Measurements from ENCODE around the gene BCO1. TPM values are rescaled to one million over a fixed set of nuclear protein-coding genes. Genes with fewer than 3 reads are reported as not detected.

Gene BCO1
- total RNA-seq, 1 experiment from 2014 or later, result 0.10 TPM

DNA sequence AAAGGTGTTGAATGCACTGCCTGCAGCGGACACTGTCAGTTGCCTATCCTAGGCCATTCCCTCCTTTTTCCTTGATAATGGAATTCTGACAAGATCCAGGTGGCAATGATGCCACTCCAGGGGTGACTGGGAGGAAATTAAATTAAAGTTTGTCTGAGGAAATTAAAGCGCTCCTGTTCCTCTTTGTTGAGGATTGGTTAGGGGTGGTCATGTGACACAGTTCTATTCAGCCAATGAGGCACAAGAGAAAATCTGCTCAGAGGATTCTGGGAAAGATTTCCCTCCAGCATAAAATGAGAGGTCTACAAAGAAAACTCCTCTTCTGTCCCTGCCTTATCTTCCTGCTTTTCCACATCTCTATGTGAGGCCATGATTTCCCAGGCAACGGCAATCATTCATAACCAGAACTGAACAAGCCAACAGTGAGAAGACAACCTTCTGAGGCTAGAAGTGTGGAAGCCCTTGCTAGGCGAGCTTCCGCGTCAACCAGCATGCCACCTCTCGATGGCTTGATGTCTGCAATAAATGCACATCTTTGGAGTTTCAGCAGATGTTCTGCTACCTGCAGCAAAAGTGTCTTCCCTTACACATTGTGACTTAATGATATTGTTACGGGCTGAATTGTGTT, 5.6 kb upstream of the BCO1 start:
- DNase-seq (ENCODE audit: low read depth), result no peak

DNA sequence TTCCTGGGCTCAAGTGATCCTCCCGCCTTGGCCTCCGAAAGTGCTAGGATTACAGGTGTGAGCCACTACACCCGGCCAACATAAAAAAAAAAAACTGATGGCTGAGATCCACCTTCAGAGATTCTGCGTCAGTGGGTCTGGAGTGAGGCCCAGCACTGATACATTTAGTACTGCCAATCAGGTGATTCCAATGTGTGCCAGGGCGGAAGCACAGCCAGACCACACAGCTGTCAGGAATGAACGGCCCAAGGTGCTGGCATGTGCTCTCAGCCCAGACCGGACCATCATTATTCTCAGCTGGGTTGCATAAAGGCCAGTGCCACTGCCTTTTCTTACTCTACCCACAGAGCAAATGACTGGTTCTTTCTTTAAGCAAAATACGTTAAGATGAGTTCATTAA, 1.2 kb upstream of the BCO1 start:
- DNase-seq (ENCODE audit: low read depth), result peak; percentile 75

DNA sequence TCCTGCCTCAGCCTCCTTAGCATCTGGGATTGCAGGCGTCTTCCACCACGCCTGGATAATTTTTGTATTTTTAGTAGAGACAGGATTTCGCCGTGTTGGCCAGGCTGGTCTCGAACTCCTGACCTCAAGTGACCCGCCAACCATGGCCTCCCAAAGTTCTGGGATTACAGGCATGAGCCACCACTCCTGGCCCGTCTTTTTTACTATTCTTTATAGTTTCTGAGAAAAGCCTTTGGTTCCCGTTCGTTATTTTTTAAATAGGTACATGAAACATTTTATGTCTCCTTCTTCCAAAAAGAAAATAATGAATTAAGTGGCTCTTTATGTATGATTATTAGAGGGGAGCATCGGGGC, 570 bp upstream of the BCO1 start:
- no peak for DNase-seq (ENCODE audit: low read depth)

GRCh38 chr16:81239367-81240121, 1.1 kb downstream of the BCO1 start:
- DNase-seq (ENCODE audit: low read depth), result no peak

GRCh38 chr16:81241706-81242105, 3.2 kb downstream of the BCO1 start:
- DNase-seq (ENCODE audit: low read depth), result no peak

DNA sequence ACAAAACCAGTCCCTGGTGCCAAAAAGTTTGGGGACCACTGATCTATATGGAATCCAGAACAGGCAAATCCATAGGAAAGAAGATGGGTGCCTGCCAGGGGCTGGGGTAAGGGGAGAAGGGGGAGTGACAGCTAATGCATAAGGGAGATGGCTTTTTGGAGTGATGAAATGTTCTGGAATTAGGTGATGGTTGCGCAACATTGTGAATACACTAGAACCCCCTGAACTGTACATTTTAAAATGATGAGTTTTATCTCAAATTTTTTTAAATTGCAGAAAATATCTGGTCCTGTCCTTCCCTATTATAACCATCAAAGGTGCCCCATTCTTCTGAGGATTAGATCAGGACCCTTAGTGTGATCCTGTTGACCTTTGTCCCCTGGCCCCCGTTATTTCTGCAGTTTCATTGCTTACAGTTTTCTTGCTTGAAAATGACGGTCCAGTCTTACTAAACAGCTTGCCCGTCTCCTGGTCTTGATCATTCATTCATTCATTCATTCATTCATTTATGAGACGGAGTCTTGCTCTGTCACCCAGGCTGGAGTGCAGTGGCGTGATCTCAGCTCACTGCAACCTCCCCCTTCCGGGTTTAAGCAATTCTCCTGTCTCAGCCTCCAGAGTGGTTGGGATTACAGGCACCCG, 4.6 kb downstream of the BCO1 start:
- no peak for DNase-seq (ENCODE audit: low read depth)

DNA sequence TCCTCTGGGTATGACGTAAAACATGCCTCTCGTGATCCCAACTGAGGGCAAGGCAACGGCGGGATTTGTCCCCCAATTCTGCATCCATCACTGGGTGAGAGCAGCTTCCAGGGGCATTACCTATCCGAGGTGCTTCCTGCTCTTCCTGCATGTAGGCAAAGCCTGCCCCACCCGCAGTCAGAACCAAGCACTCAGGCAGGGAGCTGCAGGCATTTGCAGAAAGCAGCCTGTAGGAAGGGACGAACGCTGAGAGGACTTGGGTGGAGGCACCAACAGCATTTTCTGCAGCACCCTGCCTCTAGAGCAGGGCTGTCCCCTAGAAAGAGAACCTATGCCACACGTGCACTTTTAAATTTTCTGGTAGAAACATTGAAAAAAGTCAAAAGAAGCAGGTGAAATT, 5.5 kb downstream of the BCO1 start:
- no peak for DNase-seq (ENCODE audit: low read depth)

GRCh38 chr16:81251871-81252270, 13.4 kb downstream of the BCO1 start:
- peak; percentile 74 for DNase-seq (ENCODE audit: low read depth)

GRCh38 chr16:81253141-81253540, 14.7 kb downstream of the BCO1 start:
- no peak for DNase-seq (ENCODE audit: low read depth)

DNA sequence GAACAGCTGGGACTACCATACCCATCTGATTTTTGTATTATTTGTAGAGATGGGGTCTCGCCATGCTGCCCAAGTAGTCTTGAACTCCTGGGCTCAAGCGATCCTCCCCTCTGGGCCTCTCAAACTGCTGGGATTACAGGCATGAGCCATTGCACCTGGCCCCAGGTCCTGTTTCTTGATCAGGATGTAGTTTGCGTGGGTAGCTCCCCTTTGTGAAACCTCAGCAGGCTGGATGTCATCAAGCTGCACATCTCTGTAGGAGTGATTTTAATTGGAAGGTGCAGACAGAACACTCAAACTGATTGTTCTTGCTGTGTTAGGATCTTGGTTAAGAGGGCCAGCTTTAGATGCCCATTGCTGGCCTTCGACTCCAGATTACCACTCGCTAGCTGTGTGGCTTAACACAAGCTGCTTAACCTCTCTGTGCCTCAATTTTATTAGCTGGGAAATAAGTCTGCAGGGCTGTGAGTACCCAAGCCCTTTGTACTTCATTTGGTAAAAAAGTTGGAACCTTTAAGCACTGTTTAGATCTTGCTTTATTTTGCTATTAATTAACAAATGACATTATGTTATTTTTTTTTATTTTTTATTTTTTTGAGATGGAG, 16.5 kb downstream of the BCO1 start:
- DNase-seq (ENCODE audit: low read depth), result no peak

GRCh38 chr16:81259916-81260315, 21.4 kb downstream of the BCO1 start:
- peak; percentile 17 for DNase-seq (ENCODE audit: low read depth)

GRCh38 chr16:81261049-81261648, 22.7 kb downstream of the BCO1 start:
- no peak for DNase-seq (ENCODE audit: low read depth)

GRCh38 chr16:81263470-81264220, 25.2 kb downstream of the BCO1 start:
- DNase-seq (ENCODE audit: low read depth), result peak; percentile 36

DNA sequence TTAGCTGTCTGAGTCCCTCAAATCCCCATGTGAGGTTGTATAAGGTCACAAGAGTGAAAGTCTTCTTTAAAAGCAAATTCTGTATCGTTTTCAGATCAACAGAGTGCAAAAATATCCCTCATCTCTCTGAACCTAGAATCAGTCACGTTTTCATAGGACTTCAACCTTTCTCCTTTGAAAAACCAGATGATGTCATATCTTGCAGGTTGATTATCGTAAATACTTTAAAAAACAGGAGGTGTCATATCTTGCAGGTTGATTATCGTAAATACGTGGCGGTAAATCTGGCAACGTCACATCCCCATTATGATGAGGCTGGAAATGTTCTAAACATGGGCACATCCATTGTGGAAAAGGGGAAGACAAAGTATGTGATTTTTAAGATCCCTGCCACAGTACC, 25.9 kb downstream of the BCO1 start:
- DNase-seq (ENCODE audit: low read depth), result no peak

DNA sequence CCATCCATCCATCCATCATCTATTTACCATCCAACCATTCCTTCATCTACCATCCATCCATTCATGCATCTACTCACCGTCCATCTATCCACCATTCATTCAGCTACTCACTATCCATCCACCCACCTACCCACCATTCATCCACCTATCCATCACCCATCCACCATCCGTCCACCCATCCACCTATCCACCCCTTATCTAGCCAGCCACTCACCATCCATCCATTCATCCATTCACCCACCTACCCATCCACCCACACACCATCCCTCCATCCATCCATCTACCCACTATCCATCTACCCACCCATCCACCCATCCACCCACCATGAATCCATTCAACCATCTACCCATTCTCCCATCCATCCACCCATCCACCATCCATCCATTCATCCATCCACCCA, 26.6 kb downstream of the BCO1 start:
- no peak for DNase-seq (ENCODE audit: low read depth)

DNA sequence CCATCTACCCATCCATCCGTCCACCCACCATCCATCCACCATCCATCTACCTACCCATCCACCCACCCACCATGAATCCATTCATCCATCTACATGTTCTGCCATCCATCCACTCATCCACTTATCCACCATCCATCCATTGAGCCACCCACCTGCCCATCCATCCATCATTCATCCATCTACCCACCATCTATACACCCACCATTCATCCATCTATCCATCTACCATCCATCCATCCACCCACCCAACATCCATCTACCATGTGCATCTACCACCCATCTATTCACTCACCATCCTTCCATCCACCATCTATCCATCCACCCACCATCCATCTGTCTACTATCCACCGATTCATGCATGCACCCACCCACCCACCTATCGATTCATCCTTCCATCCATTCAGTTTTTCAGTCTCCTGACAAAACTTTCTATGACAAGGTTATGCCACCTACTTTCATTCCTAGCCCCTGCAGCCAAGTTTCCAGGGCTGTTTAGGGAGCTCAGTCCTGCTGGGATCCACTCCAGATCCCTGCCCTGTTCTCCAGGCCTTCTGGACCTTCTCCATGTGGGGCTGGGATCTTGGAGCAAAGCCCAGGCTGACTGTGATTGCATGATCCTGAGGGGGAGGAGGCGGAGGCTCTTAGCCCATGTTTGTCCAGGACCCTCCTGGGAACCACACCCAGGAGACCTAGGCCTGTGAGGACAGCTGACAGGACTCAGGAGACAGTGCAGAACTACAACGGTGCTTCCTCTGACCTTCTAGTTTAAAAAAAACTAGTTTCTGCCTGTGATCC, 27.4 kb downstream of the BCO1 start:
- DNase-seq (ENCODE audit: low read depth), result peak; percentile 20

DNA sequence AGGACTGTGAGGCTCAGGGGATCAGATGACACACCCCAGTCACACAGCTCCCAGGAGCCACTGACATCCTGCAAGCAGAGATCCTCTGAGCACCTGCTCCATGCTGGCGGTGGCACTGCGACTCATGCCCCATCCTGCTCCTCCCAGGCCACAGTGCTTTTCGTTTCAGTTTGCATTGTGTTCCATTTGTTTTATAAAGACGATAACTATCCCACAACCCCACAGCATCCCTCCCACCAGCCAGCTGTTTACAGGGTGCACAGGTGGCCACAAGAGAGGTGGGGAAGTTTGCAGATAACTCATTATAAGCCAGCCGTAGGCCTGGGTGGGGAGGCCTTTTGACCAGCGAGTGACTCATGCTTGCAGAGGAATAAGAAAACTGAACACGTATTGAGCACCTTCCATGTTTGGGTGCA, 28.2 kb downstream of the BCO1 start:
- peak; percentile 64 for DNase-seq (ENCODE audit: low read depth)

- DNase-seq (ENCODE audit: low read depth), result no peak
Measured at GRCh38 chr16:81268509-81268908, 30.0 kb downstream of the BCO1 start.

- no peak for DNase-seq (ENCODE audit: low read depth)
Measured at GRCh38 chr16:81273223-81273950, 34.9 kb downstream of the BCO1 start.

DNA sequence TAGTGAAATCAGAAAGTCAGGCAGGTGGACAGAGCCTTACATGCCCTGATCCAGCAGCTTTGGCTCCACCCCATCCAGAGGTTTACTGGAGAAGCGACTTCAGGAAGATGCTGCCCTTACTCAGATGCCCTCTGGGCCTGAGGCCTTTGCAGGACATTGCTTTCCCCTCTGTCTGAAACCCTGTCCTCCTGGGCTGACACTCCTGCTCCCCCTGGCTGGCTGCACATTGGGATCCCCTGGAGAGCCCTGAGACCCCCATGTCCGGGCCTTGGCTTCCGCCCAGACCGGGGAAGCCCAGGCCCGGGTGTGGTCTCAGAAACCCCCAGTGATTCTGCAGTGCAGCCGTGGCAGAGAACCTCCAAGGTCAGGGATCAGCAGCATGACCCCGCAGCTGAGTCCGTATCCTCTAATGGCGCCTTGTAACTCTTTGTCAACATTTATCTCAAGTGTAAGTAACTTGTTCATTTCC, 36.6 kb downstream of the BCO1 start:
- no peak for DNase-seq (ENCODE audit: low read depth)
